OCI-M1 (cell line): ENCODE measurements around the gene HOXD8.

Source experiments
- DNase-seq: peaks from one replicate; lab custom pipeline; 2025; lab: John Stamatoyannopoulos, UW

Gene HOXD8

DNA sequence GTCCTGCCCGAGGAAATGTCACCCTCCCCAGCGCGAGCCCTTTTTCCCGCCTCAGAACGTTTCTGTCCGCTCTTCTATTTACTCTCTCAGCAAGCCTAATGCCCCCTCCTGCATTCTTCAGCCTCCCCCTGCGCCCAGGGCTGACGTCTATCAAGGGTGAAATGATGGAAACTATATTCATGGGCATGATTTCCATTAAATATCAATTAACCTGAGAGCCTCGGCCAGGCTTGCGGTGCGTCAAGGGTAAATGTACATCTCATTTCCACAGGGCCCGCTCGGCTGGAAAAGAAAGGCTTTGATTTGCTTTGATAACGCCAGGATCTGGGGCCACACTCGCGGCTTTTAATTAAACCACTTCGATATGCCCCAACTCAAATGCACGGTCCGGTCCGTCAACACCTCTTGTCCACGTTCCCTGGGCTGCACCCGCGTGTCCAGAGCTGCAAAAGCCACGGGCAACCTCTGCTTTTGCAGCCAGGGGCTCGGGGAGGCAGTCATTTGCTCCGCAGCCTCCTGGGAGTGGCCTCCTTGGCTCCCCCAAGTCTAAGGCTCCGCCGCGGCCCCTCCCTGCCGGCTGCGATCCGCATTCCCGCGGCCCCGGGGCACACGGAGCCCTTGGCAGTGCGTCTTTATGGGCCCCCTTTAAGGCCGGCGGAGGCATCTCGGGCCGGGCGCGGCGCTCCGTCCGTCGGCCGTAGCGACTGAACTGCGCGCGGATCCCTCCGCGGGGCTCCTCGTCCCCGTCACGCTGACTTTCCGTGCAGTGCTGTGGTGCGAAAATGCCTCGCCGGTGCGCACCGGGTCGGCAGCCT lies at the start of gene HOXD8:
Gene HOXD8, plus strand, starts transcription at position 724 of the 815 bp plus-strand sequence. CDS start 662 bp downstream, outside the sequence.
- no peak for DNase-seq

DNA sequence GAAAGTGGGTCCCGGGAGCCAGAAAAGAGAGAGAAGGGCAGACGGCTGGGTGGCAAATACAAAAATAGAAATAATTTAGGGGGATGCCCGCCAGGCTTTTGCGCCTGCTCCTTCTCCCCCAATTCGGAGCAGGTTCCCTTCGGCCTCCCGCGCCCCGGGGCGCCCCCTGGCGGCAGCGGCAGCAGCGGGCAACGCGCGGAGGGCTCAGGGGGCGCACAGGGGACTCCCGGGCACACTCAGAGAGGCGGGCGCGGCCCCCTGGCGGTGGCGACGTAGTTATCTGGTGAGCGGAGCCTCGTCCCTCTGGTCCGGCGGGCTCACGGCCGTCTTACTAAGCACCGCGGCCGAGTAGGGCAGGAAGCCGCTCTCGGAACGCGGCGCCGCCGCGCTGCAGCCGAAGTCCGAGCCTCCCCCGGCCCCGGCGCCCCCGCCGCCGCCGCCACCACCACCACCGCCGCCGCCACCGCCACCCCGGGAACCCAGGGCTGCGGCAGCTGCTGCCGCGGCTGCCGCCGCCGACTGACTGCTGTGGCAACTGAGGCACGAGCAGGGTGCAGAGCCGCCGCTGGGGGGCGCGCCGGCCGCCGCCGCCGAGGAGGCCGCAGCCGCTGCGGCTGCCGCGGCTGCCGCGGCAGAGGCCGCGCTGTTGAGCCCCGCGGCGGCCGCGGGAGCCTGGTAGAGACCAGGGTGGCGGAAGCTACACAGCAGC lies 49.5 kb upstream of the HOXD8 start:
- DNase-seq = no peak

DNA sequence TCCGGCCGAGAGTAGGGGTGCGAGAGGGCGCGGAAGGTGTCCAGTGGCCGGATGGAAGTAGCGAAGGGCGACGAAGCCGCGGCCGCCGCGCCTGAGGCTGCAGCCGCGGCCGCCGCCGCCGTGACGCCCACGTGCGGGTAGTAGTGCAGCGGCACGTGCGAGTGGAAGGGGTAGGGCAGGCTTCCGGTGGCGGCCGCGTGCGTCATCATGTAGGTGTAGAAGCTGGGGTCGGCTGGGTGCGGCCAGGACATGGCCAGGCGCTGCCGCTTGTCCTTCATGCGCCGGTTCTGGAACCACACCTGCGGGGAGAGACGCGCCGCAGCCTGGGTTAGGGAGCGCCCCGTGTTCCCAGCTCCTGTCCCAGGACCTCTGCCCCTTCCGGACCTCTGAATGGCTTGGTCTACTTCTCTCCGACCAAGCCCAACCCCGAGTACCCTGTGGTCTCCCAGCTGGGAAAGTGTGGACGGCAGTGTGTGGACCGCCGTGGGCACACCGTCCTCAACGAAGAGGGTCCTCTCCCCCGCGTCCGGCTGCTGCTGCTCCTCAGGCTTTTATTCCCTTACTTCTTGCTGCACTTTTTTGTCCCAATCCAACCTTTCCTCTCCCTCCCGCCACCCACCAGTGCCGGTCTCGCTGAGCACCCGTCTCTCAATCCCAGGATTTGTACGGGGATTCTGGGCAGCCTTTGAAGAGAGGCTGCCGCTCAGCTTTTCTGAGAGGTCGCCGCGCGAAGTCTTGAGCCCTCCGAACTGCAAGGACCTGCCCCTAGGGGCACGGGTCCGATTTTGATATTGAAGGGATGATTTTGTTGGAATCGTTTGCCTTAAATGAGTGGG lies 48.7 kb upstream of the HOXD8 start:
- DNase-seq = no peak

DNA sequence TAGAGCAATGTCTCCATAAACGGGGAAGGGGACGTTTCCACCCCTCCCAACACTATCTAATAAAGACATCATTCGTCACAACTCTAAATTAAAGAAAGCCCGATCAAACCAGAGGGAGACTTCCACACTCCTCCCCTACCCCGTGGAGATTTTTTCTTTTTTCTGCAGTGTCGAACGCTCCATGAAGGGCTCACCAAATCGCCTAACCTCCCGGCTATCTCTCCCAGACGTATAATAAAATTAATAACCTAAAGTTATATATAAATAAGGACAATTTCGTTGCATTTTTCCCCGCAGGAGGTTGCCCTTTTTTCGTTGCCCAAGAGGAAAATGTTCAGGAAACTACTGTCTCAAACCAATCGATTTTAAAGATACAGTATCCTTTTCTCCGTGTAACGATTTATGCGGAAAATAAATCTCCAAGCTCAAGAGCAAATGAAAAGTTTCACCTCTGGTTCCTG lies 48.1 kb upstream of the HOXD8 start:
- DNase-seq = no peak

DNA sequence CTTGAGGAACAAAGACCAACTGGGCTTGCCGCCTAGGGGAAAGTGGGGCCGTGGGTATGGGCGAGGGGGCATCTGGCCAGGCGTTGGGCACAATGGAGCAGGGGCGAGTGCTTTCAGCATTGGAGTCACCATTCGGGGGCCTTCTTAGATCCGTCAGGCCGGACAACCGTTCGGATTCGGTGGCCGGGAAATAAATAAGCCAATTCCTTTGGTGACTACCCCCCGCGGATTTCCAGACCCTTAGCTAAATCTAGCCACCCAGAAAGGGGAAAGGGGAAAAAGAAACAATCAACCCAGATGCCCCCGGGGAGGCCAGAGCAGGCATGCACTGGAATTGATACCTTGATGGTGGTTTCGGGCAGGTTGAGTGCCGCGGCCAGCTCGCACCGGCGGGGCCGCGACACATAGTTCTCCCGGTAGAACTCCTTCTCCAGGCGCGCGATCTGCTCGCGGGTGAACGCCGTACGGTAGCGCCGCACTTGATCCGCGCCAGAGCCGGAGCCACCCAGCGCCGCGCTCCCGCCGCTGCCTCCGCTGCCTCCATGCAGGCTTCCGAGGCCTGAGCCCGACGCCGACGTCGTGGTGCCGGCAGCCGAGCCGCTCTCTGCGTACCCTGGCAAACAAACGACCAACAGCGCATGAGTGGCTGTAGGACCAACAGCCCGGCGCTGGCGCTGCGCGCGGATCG lies 47.5 kb upstream of the HOXD8 start:
- DNase-seq = no peak

DNA sequence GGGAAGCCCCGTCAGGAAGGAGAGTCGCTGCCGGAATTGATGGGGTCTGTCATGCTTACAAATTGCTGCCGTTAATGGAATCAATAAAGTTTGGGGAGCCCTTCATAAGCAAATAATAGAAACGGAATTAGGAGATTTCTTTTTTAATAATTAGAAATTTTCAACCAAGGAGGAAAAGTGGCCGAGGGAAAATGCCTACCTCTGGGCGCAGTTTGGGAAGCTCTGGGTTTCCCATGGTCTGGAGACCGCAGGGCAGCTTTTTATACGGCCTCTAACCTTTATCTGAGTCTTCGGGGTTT lies 47.0 kb upstream of the HOXD8 start:
- no peak for DNase-seq

DNA sequence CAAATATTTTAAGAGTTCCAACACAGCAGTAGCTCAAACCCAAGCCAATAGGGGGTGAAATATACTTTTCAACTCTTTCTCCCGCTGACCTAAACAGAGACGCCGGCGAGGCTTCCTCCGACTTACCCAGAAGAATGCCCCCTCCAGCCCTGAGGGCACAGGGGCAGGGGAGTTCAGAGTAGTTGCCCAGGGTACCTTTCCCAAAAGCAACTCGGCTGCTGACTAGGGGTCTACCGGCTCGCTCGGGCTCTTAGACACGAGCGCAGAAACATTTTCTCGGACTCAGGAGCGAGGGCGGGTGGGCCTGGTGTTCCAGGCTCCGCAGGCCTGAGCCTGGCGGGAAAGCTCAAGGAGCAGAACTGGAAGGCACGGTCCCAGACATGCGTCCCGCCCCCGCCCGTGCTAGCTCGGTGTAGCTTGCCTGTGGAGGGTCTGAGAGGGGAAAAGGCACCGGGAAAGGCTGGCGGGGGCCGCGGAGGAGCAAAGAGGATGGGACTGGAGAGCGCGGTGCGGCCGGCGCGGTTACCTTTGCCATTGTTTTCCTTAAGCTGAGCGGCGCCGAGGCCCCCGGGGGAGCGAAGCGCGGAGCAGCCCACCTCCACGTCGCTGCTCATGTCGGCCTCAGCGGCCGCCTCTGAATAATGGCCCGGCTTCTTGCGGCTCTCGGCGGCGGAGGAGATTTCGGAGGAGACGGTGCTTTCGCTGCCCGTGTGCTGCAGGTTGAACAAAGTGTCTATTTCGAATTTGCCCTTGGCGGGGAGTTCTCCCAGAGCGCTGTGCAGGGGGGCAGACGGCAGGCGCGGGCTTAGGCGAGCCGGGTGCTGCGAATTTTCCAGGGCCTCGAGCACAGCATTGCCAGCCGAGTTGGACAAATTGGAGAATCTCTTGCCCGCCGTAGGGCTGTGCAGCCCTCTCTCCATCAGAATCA lies 46.4 kb upstream of the HOXD8 start:
- DNase-seq = no peak

DNA sequence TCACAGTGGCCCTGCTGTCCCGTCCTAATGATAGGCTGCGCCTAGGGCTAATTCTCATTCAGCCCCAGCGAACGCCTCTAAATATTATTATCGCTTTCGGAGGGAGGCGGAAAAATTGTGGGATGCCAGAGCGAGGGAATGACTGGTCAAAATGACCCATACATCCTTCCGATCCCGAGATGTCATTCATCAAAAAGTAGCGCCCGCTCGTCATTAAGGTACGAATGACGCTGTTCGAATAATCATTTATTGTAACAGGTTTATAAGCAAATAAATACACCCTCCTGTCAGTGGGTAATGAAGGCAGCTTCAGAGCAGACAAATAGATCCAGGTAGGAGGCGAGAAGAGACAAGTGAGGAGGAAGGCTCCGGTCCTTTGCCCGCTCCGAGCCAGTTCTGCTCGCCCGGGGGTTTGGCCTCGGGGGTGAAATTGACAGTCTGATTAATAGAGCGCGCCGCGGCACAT lies 45.7 kb upstream of the HOXD8 start, which contains the start of gene EVX2:
Gene EVX2, minus strand, starts transcription at position 167 of the 466 bp plus-strand sequence. CDS start 186 bp downstream, outside the sequence.
- DNase-seq = no peak

DNA sequence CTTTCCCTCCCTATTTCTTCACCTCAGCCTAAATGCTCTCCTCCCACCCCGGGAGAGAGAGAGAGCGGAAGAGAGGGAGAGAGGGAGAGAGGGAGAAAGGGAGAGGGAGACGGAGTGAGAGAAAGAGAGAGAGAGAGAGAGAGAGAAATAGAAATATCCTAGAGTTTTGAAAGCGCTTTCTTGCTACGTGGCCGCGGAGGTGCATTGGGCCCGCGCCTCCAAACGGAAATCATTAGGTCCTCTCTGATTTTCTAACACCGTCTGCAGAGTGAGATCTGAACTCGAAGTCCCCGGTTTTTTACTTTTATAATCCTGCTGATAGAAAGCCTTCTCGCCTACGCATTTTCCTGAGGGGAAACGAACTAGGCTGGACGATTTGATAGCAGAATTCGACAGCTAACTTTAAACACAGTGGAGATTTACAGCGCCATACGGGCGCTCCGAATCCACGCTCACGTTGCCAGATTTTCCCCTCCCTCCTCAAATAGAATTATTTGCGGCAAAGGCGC lies 44.8 kb upstream of the HOXD8 start:
- no peak for DNase-seq

DNA sequence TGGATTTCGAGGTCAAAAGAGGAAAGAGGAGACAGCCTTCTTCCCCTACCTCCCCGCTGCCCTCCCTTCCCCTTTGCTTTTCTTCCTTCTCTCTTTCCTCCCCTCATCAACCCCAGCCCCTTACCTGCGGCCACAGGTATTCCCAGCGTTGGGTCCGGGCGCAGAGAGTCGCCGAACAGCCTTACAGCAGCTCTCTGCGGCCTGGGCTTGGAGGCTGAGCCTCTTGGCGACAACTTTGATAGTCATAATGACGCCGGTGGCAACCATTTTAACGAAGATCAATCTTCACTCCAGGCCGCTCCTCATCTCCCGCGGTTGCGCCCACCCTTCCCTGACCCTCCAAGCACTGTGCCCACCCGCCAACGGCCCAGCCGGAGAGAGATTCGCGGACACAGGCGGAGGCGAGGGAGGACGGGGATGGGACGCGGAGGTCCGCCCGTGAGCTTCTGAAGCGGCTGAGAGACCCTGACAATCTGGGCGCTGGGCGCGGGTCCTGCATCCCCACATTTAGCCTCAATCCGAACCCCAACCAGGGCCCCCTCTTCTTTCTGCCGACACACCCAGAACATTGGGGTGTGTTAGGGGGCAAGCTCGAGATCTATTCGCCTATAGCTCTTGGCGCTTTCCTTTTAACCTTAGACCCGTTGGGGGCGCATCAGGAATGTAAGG lies 44.3 kb upstream of the HOXD8 start:
- no peak for DNase-seq

DNA sequence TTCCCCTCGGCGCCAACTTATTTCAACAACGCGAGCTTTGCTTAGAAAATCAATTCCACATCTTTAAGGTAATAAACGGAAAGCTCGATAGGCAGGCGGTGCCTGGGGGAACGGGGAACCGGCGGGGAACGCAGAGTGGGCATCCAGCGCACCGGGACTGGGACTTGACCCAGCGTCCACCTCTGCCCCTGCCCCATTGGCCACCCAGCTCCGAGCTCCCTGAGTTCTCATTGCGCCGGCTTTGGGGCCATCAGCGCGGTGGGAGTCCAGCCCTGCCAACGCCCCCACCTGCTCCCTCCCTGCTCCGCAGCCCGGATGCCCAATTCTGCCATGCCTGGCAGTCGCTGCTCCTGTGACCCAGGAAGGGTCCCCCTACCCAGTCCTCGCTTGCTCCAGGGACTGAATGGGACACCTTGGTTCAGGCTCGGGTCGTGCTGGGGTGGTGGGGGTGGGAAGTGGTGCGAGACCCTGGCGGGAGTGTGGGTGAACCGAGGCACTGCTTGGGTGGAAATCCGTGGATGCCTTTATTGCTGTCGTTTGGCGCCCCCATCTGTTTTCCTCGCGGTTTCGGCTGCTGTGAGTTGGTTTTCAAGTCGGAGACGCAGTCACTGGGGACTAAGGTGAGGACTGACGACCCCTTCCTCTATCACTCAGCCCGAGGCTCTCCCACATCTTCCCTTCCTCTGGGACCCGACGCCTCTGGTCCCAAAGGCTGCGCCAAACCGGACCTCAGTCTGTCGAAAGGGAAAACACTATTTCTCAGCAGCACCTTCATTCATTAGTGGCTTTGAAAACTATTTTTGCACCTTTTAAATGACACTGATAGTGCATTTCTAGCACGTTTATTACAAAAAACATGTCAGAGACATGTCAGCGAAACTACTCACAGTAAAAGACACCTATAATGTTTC lies 43.4 kb upstream of the HOXD8 start:
- peak; percentile 61 for DNase-seq

DNA sequence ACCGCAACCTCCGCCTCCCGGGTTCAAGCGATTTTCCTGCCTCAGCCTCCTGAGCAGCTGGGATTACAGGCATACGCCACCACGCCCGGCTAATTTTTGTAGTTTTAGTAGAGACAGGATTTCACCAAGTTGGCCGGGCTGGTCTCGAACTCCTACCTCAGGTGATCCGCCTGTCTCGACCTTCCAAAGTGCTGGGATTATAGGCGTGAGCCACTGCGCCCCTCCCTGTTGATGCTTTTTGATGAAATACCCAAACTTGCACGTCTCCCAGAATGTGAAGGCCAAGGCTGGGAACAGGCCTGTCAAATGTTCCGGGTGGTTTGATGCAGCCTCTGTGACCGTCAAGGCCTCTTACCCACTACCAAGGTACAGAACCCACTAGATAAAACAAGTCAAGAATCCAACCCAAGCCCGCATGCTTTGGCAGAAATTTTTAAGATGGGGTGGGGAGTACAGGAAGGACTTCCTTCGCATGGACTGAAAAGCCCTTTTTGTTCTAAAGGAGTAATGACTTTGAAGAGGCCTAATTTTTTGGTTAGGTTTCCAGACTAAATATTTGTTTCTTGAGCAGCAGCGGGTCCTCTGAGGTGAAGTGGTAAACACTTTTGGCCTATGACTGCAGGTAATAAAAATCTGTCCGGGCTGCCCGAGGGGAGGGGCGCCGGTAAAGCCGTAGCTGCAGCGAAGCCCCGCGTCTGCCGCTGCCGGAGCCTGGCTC lies 42.0 kb upstream of the HOXD8 start:
- DNase-seq = no peak

DNA sequence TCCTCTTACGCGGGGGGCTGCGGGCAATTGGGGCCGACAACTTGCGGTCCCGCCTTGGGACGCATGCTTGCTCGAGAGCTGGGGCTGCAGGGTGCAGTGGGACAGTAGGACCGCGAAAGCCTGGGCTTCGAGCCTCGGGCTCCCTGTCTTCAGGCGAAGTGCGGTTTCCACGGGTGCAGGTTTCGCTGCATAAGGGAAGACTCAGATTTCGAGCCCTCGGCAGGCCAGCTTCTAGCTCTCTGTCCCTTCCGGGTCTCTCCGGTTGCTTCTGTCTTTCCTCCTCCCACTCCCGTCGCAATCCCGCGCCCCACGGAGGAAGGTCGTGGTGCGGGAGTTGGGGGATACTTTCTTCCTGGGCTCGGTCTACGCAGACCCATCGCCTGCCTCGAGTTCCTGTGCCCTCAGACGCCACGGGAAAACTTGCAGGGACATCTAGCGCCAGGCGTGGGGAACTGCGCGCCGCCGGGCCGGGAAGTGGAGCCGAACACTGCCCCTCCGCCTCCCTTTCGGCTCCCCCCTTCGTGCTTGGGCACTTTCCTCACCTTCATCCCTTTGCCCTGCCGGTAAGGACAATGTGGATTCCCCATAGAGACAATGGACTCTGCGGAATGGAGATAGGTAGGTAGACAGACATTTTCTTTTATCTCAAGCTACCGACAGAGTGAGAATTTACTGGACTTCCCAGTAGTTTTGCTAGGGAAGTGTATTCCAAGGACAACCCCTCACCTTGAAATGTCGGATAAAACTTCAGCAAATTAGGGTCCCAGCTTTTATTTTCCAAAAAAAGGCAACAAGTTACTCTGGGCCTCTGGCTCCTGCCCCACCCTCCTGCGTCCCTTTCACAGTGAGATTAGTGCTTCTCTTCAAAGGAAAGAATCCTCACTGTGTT lies 41.2 kb upstream of the HOXD8 start:
- DNase-seq = peak; percentile 78

DNA sequence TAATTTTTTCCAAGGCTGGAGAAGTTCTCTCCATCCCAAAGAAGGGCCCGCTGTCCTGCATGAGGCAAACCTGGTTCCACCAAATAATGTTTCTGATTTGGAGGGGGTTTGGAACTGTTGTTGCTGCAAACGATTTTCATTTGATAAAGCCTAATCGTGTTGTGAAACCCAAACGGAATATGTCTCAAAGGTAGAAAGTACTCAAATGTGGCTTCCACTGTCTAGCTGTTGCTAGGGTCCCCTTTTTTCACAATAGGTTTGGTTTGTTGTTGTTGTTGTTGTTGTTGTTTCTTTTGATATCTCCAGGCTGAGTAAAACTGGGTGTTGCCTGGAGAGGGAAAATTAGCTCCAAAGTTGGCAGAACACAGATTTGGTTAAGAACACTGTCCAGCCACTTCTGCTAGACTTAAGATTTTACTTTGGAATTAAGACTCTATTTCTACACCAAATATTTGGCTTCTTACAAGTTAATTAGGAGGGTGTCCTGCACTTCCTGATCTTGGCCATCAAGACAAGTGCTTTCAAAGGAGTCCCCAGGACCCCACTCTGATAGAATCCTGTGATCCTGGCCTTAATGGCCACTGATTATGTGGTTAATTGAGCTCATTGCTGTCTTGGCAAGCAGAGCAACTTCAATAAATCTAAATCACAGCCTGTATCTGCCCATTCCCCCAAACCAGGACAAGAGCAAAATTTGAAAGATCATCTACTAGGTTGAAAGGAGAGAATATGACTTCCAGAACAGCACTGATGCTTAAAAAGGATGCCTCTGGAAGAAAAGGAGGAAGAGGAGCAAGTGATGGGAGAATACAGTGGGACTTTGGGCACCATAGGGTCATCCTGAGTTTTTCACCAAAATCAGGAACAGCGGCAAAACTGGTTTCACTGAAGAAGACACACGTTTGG lies 40.3 kb upstream of the HOXD8 start:
- no peak for DNase-seq

DNA sequence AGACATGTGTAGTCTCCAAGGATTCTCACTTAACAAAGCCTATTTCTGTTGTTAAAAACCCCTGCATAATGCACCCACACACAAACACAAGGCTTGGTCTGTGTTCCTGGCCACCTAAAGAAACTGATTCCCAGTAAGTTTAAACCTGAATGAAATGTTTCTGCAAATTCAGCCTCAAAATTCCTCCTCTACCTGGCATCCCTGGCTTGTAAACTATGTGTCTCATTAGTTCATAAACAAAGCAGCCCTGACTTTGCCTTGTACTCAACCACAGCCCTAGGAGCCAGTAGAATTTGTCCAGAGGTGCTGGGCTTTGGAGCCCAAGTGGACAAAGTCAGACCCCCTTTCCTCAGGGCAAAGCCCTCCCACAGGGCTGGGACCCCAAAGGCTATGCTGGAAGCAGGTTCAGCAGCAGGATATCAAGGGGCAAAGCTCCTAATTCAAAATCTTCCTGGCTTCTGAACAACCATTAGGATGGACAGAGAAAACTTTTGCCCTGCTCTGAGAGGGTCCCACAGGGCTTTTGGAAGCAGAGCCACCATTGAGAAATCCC lies 39.6 kb upstream of the HOXD8 start:
- DNase-seq = no peak

DNA sequence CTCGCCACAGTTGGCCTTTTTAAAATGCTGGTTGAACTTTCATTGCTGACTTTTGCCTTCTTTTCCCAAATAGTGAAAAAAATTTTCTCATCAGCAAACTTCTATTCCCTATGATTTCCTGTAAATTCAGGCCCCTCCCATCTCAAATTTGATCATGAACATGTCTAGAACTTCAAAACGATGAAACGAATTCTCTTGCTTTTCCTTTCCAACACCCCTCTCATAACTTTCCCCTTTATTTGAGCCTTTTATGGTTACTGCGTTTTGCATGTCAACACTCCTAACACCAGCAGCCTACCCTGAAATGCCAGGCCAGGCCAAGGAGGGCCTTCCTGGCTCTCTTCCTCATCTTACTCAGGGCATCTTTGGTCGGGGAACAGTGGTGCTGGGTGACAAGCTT lies 38.6 kb upstream of the HOXD8 start:
- no peak for DNase-seq
